HG02678 (cell line): ENCODE results near the gene QRICH1.

ENCODE experiments used
- ATAC-seq: cut with Tn5 transposase; IDR thresholded peaks from one replicate; pipeline ENCODE4 v1.9.1; 2021; ENCODE audit warnings: mild to moderate bottlenecking, moderate library complexity; ENCODE audit not compliant: unreplicated experiment

QRICH1 gene

GRCh38 chr3:49120096-49120437, 26.2 kb upstream of the QRICH1 start:
- ATAC-seq: no peak

GRCh38 chr3:49119439-49119838, 25.6 kb upstream of the QRICH1 start:
- ATAC-seq: no peak

- ATAC-seq: no peak
Measured at GRCh38 chr3:49119036-49119435, 25.2 kb upstream of the QRICH1 start.

- ATAC-seq: no peak
Measured at GRCh38 chr3:49112262-49112661, 18.4 kb upstream of the QRICH1 start.

GRCh38 chr3:49111347-49111746, 17.5 kb upstream of the QRICH1 start:
- ATAC-seq: no peak

- no peak for ATAC-seq
Measured at GRCh38 chr3:49110780-49111179, 16.9 kb upstream of the QRICH1 start.

- no peak for ATAC-seq
Measured at GRCh38 chr3:49108346-49108745, 14.5 kb upstream of the QRICH1 start.

GRCh38 chr3:49104427-49105291, 10.8 kb upstream of the QRICH1 start, which contains the start of gene QARS1:
TSS of gene QARS1 (minus strand) at chr3:49104757. CDS start at chr3:49104733, 24 bp downstream.
- ATAC-seq: peak; percentile 91

GRCh38 chr3:49104052-49104426, 10.2 kb upstream of the QRICH1 start:
- no peak for ATAC-seq

GRCh38 chr3:49100046-49100615, 6.3 kb upstream of the QRICH1 start:
- no peak for ATAC-seq

GRCh38 chr3:49098910-49099630, 5.2 kb upstream of the QRICH1 start:
- ATAC-seq: no peak

- ATAC-seq: no peak
Measured at GRCh38 chr3:49098429-49098828, 4.6 kb upstream of the QRICH1 start.

- ATAC-seq: peak; percentile 37
Measured at GRCh38 chr3:49092938-49093852, 676 bp downstream of the QRICH1 start.

GRCh38 chr3:49081429-49081828, 12.4 kb downstream of the QRICH1 start:
- ATAC-seq: no peak

- no peak for ATAC-seq
Measured at GRCh38 chr3:49079270-49079669, 14.6 kb downstream of the QRICH1 start.

GRCh38 chr3:49076646-49077045, 17.2 kb downstream of the QRICH1 start:
- no peak for ATAC-seq

- no peak for ATAC-seq
Measured at GRCh38 chr3:49076116-49076515, 17.8 kb downstream of the QRICH1 start.

- no peak for ATAC-seq
Measured at GRCh38 chr3:49058011-49058410, 35.9 kb downstream of the QRICH1 start.

GRCh38 chr3:49057268-49057667, 36.6 kb downstream of the QRICH1 start:
- no peak for ATAC-seq

- no peak for ATAC-seq
Measured at GRCh38 chr3:49054344-49054862, 39.5 kb downstream of the QRICH1 start.

- ATAC-seq: no peak
Measured at GRCh38 chr3:49053543-49053942, 40.3 kb downstream of the QRICH1 start.
